GM12891 (cell line): ENCODE results near the gene ZNF280A.

ENCODE experiments used
- PAX5 ChIP-seq: IDR thresholded peaks from 2 replicates; pipeline ENCODE4 v1.6.1; 2011; ENCODE audit warnings: low read length, moderate library complexity, mild to moderate bottlenecking; ENCODE audit not compliant: insufficient read depth, severe bottlenecking
- POLR2A ChIP-seq: IDR thresholded peaks from 2 replicates; pipeline ENCODE4 v1.6.1; 2011; ENCODE audit warnings: low read depth, low read length, control low read depth
- POLR2AphosphoS5 ChIP-seq: IDR thresholded peaks from 2 replicates; pipeline ENCODE4 v1.6.1; 2011; ENCODE audit warnings: low read depth, low read length, control low read depth
- POU2F2 ChIP-seq: IDR thresholded peaks from 2 replicates; pipeline ENCODE4 v1.6.1; 2011; ENCODE audit warnings: low read depth, mild to moderate bottlenecking, control low read depth, low read length, moderate library complexity
- SPI1 ChIP-seq: IDR thresholded peaks from 2 replicates; pipeline ENCODE4 v1.6.1; 2011; ENCODE audit warnings: low read depth, low read length, control low read depth
- TAF1 ChIP-seq: IDR thresholded peaks from 2 replicates; pipeline ENCODE4 v1.6.1; 2011; ENCODE audit warnings: low read depth, low read length, control low read depth

GRCh38 chr22:22512951-22513350 lies 7.1 kb downstream of the ZNF280A start:
- TF ChIP-seq POLR2AphosphoS5 (no peak), POLR2A (no peak), SPI1 (no peak), TAF1 (no peak), POU2F2 (no peak), PAX5 (no peak)
